IPS-20b (cell line): ENCODE measurements around the gene PLB1.

Experiments used
- H3K27ac ChIP-seq: one replicate; pipeline ENCODE4 v1.5.1; 2013; ENCODE audit warnings: low read length
- H3K27me3 ChIP-seq: 2 replicates; pipeline ENCODE4 v1.6.1; 2013; ENCODE audit warnings: mild to moderate bottlenecking, low read length, inconsistent platforms; ENCODE audit not compliant: insufficient read depth
- H3K36me3 ChIP-seq: 2 replicates; pipeline ENCODE4 v1.6.1; 2013; ENCODE audit warnings: low read depth, mild to moderate bottlenecking, inconsistent platforms, low read length, moderate library complexity; ENCODE audit not compliant: insufficient read depth
- H3K4me1 ChIP-seq: 2 replicates; pipeline ENCODE4 v1.6.1; 2013; ENCODE audit warnings: mild to moderate bottlenecking, control low read depth, inconsistent platforms, low read length, moderate library complexity; ENCODE audit not compliant: insufficient read depth
- H3K4me3 ChIP-seq: 2 replicates; pipeline ENCODE4 v1.5.1; 2013; ENCODE audit warnings: mild to moderate bottlenecking, low read length, inconsistent platforms
- H3K9ac ChIP-seq: 2 replicates; pipeline ENCODE4 v1.6.1; 2013; ENCODE audit warnings: low read depth, mild to moderate bottlenecking, inconsistent platforms, low read length, moderate library complexity
- H3K9me3 ChIP-seq: 2 replicates; pipeline ENCODE4 v1.6.1; 2013; ENCODE audit warnings: mild to moderate bottlenecking, low read depth, low read length, inconsistent platforms; ENCODE audit not compliant: insufficient read depth

The PLB1 gene

GRCh38 chr2:28589746-28590463, 94.0 kb downstream of the PLB1 start:
- H3K27ac ChIP-seq: no peak overlapping the region
- no peaks in the 10 kb centered on the region for H3K9me3 ChIP-seq
- no peaks in the 10 kb centered on the region for H3K27me3 ChIP-seq

GRCh38 chr2:28590496-28591301, 94.8 kb downstream of the PLB1 start:
- H3K27ac ChIP-seq: no peak overlapping the region
- no peaks in the 10 kb centered on the region for H3K27me3 ChIP-seq
- peaks cover 17% of the 10 kb centered on the region for H3K4me1 ChIP-seq
- H3K9ac ChIP-seq: no peak overlapping the region
- H3K36me3 ChIP-seq: no peaks in the 10 kb centered on the region
- H3K9me3 ChIP-seq: no peaks in the 10 kb centered on the region
- H3K4me3 ChIP-seq: no peak overlapping the region

More at GRCh38 chr2:28589746-28590463, 94.0 kb downstream of the PLB1 start:
- H3K4me1 ChIP-seq: peaks cover 10% of the 10 kb centered on the region
- H3K36me3 ChIP-seq: no peaks in the 10 kb centered on the region
- H3K9ac ChIP-seq: no peak overlapping the region
- H3K4me3 ChIP-seq: no peak overlapping the region

GRCh38 chr2:28591711-28592335, 96.0 kb downstream of the PLB1 start:
- Histone ChIP-seq H3K27ac (no peak overlapping the region), H3K27me3 (no peaks in the 10 kb centered on the region), H3K36me3 (no peaks in the 10 kb centered on the region), H3K4me3 (no peak overlapping the region), H3K9ac (no peak overlapping the region), H3K4me1 (peaks cover 17% of the 10 kb centered on the region), H3K9me3 (no peaks in the 10 kb centered on the region)

- Histone ChIP-seq H3K27me3 (no peaks in the 10 kb centered on the region), H3K4me3 (no peak overlapping the region), H3K4me1 (peaks cover 17% of the 10 kb centered on the region), H3K9me3 (no peaks in the 10 kb centered on the region), H3K36me3 (no peaks in the 10 kb centered on the region), H3K9ac (no peak overlapping the region), H3K27ac (no peak overlapping the region)
Measured at GRCh38 chr2:28592481-28592880, 96.6 kb downstream of the PLB1 start.

GRCh38 chr2:28593160-28593755, 97.4 kb downstream of the PLB1 start:
- Histone ChIP-seq H3K27ac (no peak overlapping the region), H3K9ac (no peak overlapping the region), H3K9me3 (no peaks in the 10 kb centered on the region), H3K36me3 (no peaks in the 10 kb centered on the region), H3K4me1 (peaks cover 17% of the 10 kb centered on the region), H3K27me3 (no peaks in the 10 kb centered on the region), H3K4me3 (no peak overlapping the region)

GRCh38 chr2:28594000-28594331, 98.1 kb downstream of the PLB1 start:
- no peaks in the 10 kb centered on the region for H3K36me3 ChIP-seq
- peaks cover 17% of the 10 kb centered on the region for H3K4me1 ChIP-seq
- no peak overlapping the region for H3K4me3 ChIP-seq
- H3K9ac ChIP-seq: no peak overlapping the region
- no peaks in the 10 kb centered on the region for H3K9me3 ChIP-seq
- no peaks in the 10 kb centered on the region for H3K27me3 ChIP-seq
- H3K27ac ChIP-seq: no peak overlapping the region

GRCh38 chr2:28594332-28595108, 98.7 kb downstream of the PLB1 start:
- Histone ChIP-seq H3K4me1 (peaks cover 17% of the 10 kb centered on the region), H3K4me3 (no peak overlapping the region), H3K36me3 (no peaks in the 10 kb centered on the region), H3K9me3 (no peaks in the 10 kb centered on the region), H3K9ac (no peak overlapping the region), H3K27ac (no peak overlapping the region), H3K27me3 (no peaks in the 10 kb centered on the region)

GRCh38 chr2:28595323-28595722, 99.5 kb downstream of the PLB1 start:
- Histone ChIP-seq H3K4me3 (no peak overlapping the region), H3K9me3 (no peaks in the 10 kb centered on the region), H3K27me3 (no peaks in the 10 kb centered on the region), H3K4me1 (peaks cover 17% of the 10 kb centered on the region), H3K36me3 (no peaks in the 10 kb centered on the region), H3K27ac (no peak overlapping the region), H3K9ac (no peak overlapping the region)

GRCh38 chr2:28598484-28598883, 102.6 kb downstream of the PLB1 start:
- Histone ChIP-seq H3K4me1 (peaks cover 16% of the 10 kb centered on the region), H3K4me3 (no peak overlapping the region), H3K27me3 (no peaks in the 10 kb centered on the region), H3K36me3 (no peaks in the 10 kb centered on the region), H3K9ac (no peak overlapping the region), H3K27ac (no peak overlapping the region), H3K9me3 (no peaks in the 10 kb centered on the region)

- H3K9me3 ChIP-seq: no peaks in the 10 kb centered on the region
- H3K4me3 ChIP-seq: no peak overlapping the region
- H3K27me3 ChIP-seq: no peaks in the 10 kb centered on the region
- H3K27ac ChIP-seq: no peak overlapping the region
- no peak overlapping the region for H3K9ac ChIP-seq
- peaks cover 4% of the 10 kb centered on the region; the same call in 1 of the 2 replicates for H3K4me1 ChIP-seq
- H3K36me3 ChIP-seq: no peaks in the 10 kb centered on the region
Measured at GRCh38 chr2:28600181-28600580, 104.3 kb downstream of the PLB1 start.

GRCh38 chr2:28601616-28602015, 105.8 kb downstream of the PLB1 start:
- Histone ChIP-seq H3K4me1 (0 out of 2 replicates have a peak, but pooled peaks cover under 1% of the 10 kb centered on the region), H3K27me3 (no peaks in the 10 kb centered on the region), H3K27ac (no peak overlapping the region), H3K4me3 (no peak overlapping the region), H3K36me3 (no peaks in the 10 kb centered on the region), H3K9ac (no peak overlapping the region), H3K9me3 (no peaks in the 10 kb centered on the region)
